Keratinocyte (primary cell): ENCODE data around the gene VRK1. TPM values are rescaled to one million over a fixed set of nuclear protein-coding genes. Genes with fewer than 3 reads are reported as not detected.

Experiments
- DNase-seq: peaks from one replicate; pipeline ENCODE4 v3.0.0-alpha.2; 2011; ENCODE audit warnings: low read depth, missing footprints, low spot score
- FAIRE-seq: peaks from 2 replicates; lab custom pipeline; 2011; peaks lifted over from hg19 to GRCh38; lab: Jason Lieb, UNC
- H2AFZ ChIP-seq: 2 replicates; pipeline ENCODE4 v1.6.0; 2012; ENCODE audit warnings: low read length, control low read depth, inconsistent platforms; ENCODE audit not compliant: control insufficient read depth
- H3K27ac ChIP-seq: 2 replicates; pipeline ENCODE4 v1.5.1; 2011; ENCODE audit warnings: low read length; ENCODE audit not compliant: control insufficient read depth, insufficient read depth
- H3K27me3 ChIP-seq: 3 replicates; pipeline ENCODE4 v1.6.0; 2011; ENCODE audit warnings: low read length; ENCODE audit not compliant: control insufficient read depth, insufficient read depth; ENCODE audit errors: extremely low read depth
- H3K36me3 ChIP-seq, 2 experiments: 2 replicates in 1 of 2; 3 replicates in 1 of 2; pipeline ENCODE4 v1.5.1; 2011; ENCODE audit warnings: low read length in 2 of 2, mild to moderate bottlenecking in 1 of 2; ENCODE audit not compliant: control insufficient read depth in 2 of 2, insufficient read depth in 2 of 2; ENCODE audit errors: extremely low read depth in 1 of 2
- H3K4me1 ChIP-seq: 3 replicates; pipeline ENCODE4 v1.5.1; 2011; ENCODE audit warnings: low read length; ENCODE audit not compliant: control insufficient read depth, insufficient read depth; ENCODE audit errors: extremely low read depth
- H3K4me2 ChIP-seq: 3 replicates; pipeline ENCODE4 v1.6.0; 2011; ENCODE audit warnings: low read depth, low read length; ENCODE audit not compliant: control insufficient read depth, insufficient read depth; ENCODE audit errors: extremely low read depth
- H3K4me3 ChIP-seq, 3 experiments: fragments of 200-600 bp in 1 of 3; sonication (generic) in 1 of 3; 2 replicates in 2 of 3; 3 replicates in 1 of 3; pipeline ENCODE4 v1.5.1; 2011 to 2016; ENCODE audit warnings: low read length in 3 of 3, mild to moderate bottlenecking in 3 of 3, control low read depth in 2 of 3, inconsistent platforms in 1 of 3, low read depth in 1 of 3, mixed read lengths in 1 of 3, mixed run types in 1 of 3, moderate library complexity in 1 of 3; ENCODE audit not compliant: control insufficient read depth in 2 of 3, insufficient read depth in 2 of 3; ENCODE audit errors: extremely low read depth in 1 of 3
- H3K79me2 ChIP-seq: 2 replicates; pipeline ENCODE4 v1.6.0; 2012; ENCODE audit warnings: low read length; ENCODE audit not compliant: control insufficient read depth, insufficient read depth
- H3K9ac ChIP-seq: 3 replicates; pipeline ENCODE4 v1.6.0; 2011; ENCODE audit warnings: low read length; ENCODE audit not compliant: control insufficient read depth, insufficient read depth; ENCODE audit errors: extremely low read depth
- H3K9me1 ChIP-seq: 3 replicates; pipeline ENCODE4 v1.6.0; 2011; ENCODE audit warnings: low read length; ENCODE audit not compliant: control insufficient read depth, insufficient read depth; ENCODE audit errors: extremely low read depth
- H3K9me3 ChIP-seq: 2 replicates; pipeline ENCODE4 v1.5.1; 2012; ENCODE audit warnings: low read depth, low read length; ENCODE audit not compliant: control insufficient read depth
- H4K20me1 ChIP-seq: 3 replicates; pipeline ENCODE4 v1.6.0; 2011; ENCODE audit warnings: low read length; ENCODE audit not compliant: control insufficient read depth, insufficient read depth; ENCODE audit errors: extremely low read depth
- EZH2 ChIP-seq: IDR thresholded peaks from one replicate; pipeline ENCODE4 v1.6.1; 2012; ENCODE audit warnings: inconsistent platforms, mild to moderate bottlenecking, low read length, moderate library complexity
- dilution Hi-C: fragments of 300-500 bp; cut with MboI; formaldehyde crosslinking; loops from one replicate; pipeline ENCODE4 v1.7.0; 2020; ENCODE audit warnings: low sequenced_read_pairs; ENCODE audit not compliant: extremely low pct_ligation_motif_present
- polyA plus RNA-seq, 5 experiments: library from polyadenylated mRNA; depleted of rRNA in 3 of 5; stranded (reverse) in 3 of 5; stranded (forward) in 1 of 5; unstranded in 1 of 5; fragments of >200 nt; gene quantifications; 1 replicate in 1 of 5; 2 replicates in 3 of 5; 3 replicates in 1 of 5; pipeline versions ENCODE4 v1.2.1 to v1.2.3, GENCODE V29; 2011 to 2012; ENCODE audit warnings: missing spikeins in 2 of 5, low read depth in 1 of 5, low replicate concordance in 1 of 5
- TF ChIP-seq, protein P1 (sequence below), 3 experiments: IDR thresholded peaks in 1 of 3; conservative IDR thresholded peaks in 1 of 3; optimal IDR thresholded peaks in 1 of 3; 2 replicates in 2 of 3; 3 replicates in 1 of 3; pipeline versions ENCODE3 to v1.5.1; 2011; ENCODE audit warnings: low read length in 3 of 3, mild to moderate bottlenecking in 3 of 3, moderate library complexity in 2 of 3, control low read depth in 1 of 3, inconsistent platforms in 1 of 3; ENCODE audit not compliant: insufficient read depth in 2 of 3; ENCODE audit errors: extremely low read depth in 1 of 3

VRK1 gene
- polyA plus RNA-seq, 1 donor (not counting 4 experiments of a cell fraction or from before 2014, with no cell fraction given) = 27.1 TPM

DNA sequence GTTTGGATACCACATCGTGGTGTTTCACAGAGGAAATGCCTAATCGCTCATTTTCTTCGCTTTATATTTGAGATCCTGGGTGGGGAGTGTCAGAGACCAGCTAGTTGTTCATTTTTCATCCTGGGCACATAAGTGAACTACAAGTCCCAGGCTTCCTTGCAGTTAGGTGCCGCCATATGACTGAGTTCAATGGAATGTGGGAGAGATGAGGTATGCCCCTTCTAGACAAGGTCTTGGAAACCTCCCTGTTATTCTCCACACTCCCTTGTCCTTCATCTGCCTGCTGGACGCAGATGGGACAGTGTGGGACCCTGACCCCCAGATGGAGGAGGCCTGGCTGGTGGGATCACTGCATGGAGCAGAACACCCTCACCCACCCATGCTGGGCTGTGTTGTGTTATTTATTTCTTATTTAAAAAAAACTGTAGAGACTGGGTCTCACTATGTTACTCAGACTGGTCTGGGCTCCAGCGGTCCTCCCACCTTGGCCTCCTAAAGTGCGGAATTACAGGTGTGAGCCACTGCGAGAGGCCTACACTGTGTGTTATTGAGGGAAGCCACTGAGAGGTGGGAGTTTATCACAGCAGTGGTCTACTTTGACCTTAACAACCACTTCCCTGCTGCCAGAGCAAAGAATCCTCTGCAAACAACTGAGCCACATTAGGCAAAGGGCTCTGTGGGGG is 42.9 kb upstream of the VRK1 start:
- no peaks in the 10 kb centered on the region for H3K9me1 ChIP-seq
- no peak overlapping the region for H3K27ac ChIP-seq
- H3K4me2 ChIP-seq = no peak overlapping the region
- no peaks in the 10 kb centered on the region for H3K9me3 ChIP-seq
- H4K20me1 ChIP-seq = no peaks in the 10 kb centered on the region
- H3K79me2 ChIP-seq = no peaks in the 10 kb centered on the region
- H3K4me3 ChIP-seq = no peak overlapping the region
- DNase-seq (peak; percentile 13), FAIRE-seq (no peak)
- H3K9ac ChIP-seq = no peak overlapping the region
- no peaks in the 10 kb centered on the region for H3K36me3 ChIP-seq
- no peaks in the 10 kb centered on the region for H3K4me1 ChIP-seq
- H2AFZ ChIP-seq = no peak overlapping the region
- dilution Hi-C loops = no loop called here
- no peaks in the 10 kb centered on the region for H3K27me3 ChIP-seq
- TF ChIP-seq, protein P1, sequence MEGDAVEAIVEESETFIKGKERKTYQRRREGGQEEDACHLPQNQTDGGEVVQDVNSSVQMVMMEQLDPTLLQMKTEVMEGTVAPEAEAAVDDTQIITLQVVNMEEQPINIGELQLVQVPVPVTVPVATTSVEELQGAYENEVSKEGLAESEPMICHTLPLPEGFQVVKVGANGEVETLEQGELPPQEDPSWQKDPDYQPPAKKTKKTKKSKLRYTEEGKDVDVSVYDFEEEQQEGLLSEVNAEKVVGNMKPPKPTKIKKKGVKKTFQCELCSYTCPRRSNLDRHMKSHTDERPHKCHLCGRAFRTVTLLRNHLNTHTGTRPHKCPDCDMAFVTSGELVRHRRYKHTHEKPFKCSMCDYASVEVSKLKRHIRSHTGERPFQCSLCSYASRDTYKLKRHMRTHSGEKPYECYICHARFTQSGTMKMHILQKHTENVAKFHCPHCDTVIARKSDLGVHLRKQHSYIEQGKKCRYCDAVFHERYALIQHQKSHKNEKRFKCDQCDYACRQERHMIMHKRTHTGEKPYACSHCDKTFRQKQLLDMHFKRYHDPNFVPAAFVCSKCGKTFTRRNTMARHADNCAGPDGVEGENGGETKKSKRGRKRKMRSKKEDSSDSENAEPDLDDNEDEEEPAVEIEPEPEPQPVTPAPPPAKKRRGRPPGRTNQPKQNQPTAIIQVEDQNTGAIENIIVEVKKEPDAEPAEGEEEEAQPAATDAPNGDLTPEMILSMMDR (optimal IDR thresholded peaks at IDR 0.05 in 1 of 3, IDR thresholded peaks at IDR 0.05 in 1 of 3, conservative IDR thresholded peaks at IDR 0.05 in 1 of 3; ENCODE audit: extremely low read depth in 1 of 3, insufficient read depth in 2 of 3, low read length in 3 of 3) = no peak
- TF ChIP-seq EZH2 = no peak

DNA sequence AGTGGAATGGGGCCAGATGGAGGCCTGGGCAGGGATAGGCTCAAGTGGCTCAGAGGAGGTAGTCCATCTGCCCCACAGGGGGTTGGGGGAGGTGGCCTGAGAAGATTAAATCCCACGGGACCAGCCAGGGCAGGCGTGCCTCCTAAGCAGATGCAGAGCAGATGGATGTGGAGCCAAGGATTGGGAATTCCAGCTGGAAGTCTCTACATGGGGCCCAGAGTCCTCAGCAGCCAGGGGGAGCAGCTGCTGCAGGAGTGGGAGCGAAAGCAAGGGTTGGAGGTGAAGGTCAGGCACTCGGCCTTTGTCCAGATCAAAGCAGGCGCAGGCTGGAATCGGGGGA is 42.4 kb upstream of the VRK1 start:
- FAIRE-seq (no peak), DNase-seq (no peak)
- no peak overlapping the region for H3K27ac ChIP-seq
- H3K4me1 ChIP-seq = no peaks in the 10 kb centered on the region
- H2AFZ ChIP-seq = no peak overlapping the region
- H3K36me3 ChIP-seq = no peaks in the 10 kb centered on the region
- no peaks in the 10 kb centered on the region for H3K9me1 ChIP-seq
- H3K27me3 ChIP-seq = no peaks in the 10 kb centered on the region
- no peaks in the 10 kb centered on the region for H4K20me1 ChIP-seq
- TF ChIP-seq, protein P1 (optimal IDR thresholded peaks at IDR 0.05 in 1 of 3, IDR thresholded peaks at IDR 0.05 in 1 of 3, conservative IDR thresholded peaks at IDR 0.05 in 1 of 3; ENCODE audit: extremely low read depth in 1 of 3, insufficient read depth in 2 of 3, low read length in 3 of 3) = peak in 1 of 3 experiments; percentile 15
- no peak for TF ChIP-seq EZH2
- H3K4me3 ChIP-seq = no peak overlapping the region
- no peak overlapping the region for H3K9ac ChIP-seq
- no peak overlapping the region for H3K4me2 ChIP-seq
- H3K9me3 ChIP-seq = no peaks in the 10 kb centered on the region
- no peaks in the 10 kb centered on the region for H3K79me2 ChIP-seq
- dilution Hi-C loops = no loop called here
